ENCODE results near the gene PCDHGA3. TPM values are rescaled to one million over a fixed set of nuclear protein-coding genes. Genes with fewer than 3 reads are reported as not detected.

Gene PCDHGA3
- total and polyA plus RNA-seq, 2 donors (not counting 1 experiment from before 2014, with no cell fraction given) = 1.4 to 2.8 TPM

GRCh38 chr5:141382469-141383294 lies 39.1 kb downstream of the PCDHGA3 start, which contains the start of gene PCDHGA7:
PCDHGA7 (plus strand) TSS chr5:141382742; CDS start chr5:141382900, 158 bp downstream.
- H3K27me3 ChIP-seq (ENCODE audit: control insufficient read depth, insufficient read depth, low read length) = no peaks in the 10 kb centered on the region
- H3K4me3 ChIP-seq (replicated peaks in 1 of 4; ENCODE audit: control extremely low read depth in 1 of 4, insufficient read depth in 1 of 4, low read depth in 3 of 4, low read length in 4 of 4) = peak within 1 kb of the TSS; percentile 62 to 76 (median 63)
- H3K4me2 ChIP-seq (ENCODE audit: extremely low read depth, insufficient read depth, low read length) = peak within 1 kb of the TSS; percentile 76
- H4K20me1 ChIP-seq (ENCODE audit: control insufficient read depth, extremely low read depth, insufficient read depth, low read length) = no peaks in the 10 kb centered on the region
- peaks cover 2% of the 10 kb centered on the region for H3K9me3 ChIP-seq (ENCODE audit: control insufficient read depth, insufficient read depth, low read depth, low read length)
- DNase-seq (ENCODE audit: low read depth in 2 of 2) = peak; percentile 48 to 54
- H3K4me1 ChIP-seq (ENCODE audit: control insufficient read depth, extremely low read depth, insufficient read depth, low read length) = no peaks in the 10 kb centered on the region
- no peaks in the 10 kb centered on the region for H3K79me2 ChIP-seq (ENCODE audit: control insufficient read depth, insufficient read depth, low read length)
- H3K36me3 ChIP-seq (ENCODE audit: control insufficient read depth, insufficient read depth, low read length) = no peaks in the 10 kb centered on the region
- no peak within 1 kb of the TSS for H3K27ac ChIP-seq (ENCODE audit: insufficient read depth, low read length)
- TF ChIP-seq CTCF (conservative IDR thresholded peaks at IDR 0.05 in 1 of 2, IDR thresholded peaks at IDR 0.05 in 1 of 2; ENCODE audit: low read depth in 1 of 2, low read length in 2 of 2) (peak; percentile 51), EZH2 (IDR thresholded peaks at IDR 0.05; ENCODE audit: low read length, missing control alignments) (no peak)
- H2AFZ ChIP-seq (ENCODE audit: low read length) = peak within 1 kb of the TSS; percentile 67
- no peak within 1 kb of the TSS for H3K9ac ChIP-seq (ENCODE audit: insufficient read depth, low read length)

- Histone ChIP-seq H4K20me1 (ENCODE audit: control insufficient read depth, extremely low read depth, insufficient read depth, low read length) (no peaks in the 10 kb centered on the region), H3K4me2 (ENCODE audit: extremely low read depth, insufficient read depth, low read length) (peak overlapping the region; percentile 44), H3K27me3 (ENCODE audit: control insufficient read depth, insufficient read depth, low read length) (no peaks in the 10 kb centered on the region), H3K79me2 (ENCODE audit: control insufficient read depth, insufficient read depth, low read length) (no peaks in the 10 kb centered on the region), H3K36me3 (ENCODE audit: control insufficient read depth, insufficient read depth, low read length) (no peaks in the 10 kb centered on the region), H3K4me3 (replicated peaks in 1 of 4; ENCODE audit: control extremely low read depth in 1 of 4, insufficient read depth in 1 of 4, low read depth in 3 of 4, low read length in 4 of 4) (peak overlapping the region; percentile 62 to 76 (median 63)), H3K27ac (ENCODE audit: insufficient read depth, low read length) (no peak overlapping the region), H2AFZ (ENCODE audit: low read length) (no peak overlapping the region), H3K4me1 (ENCODE audit: control insufficient read depth, extremely low read depth, insufficient read depth, low read length) (no peaks in the 10 kb centered on the region), H3K9ac (ENCODE audit: insufficient read depth, low read length) (no peak overlapping the region), H3K9me3 (ENCODE audit: control insufficient read depth, insufficient read depth, low read depth, low read length) (peaks cover 2% of the 10 kb centered on the region)
- TF ChIP-seq CTCF (conservative IDR thresholded peaks at IDR 0.05 in 1 of 2, IDR thresholded peaks at IDR 0.05 in 1 of 2; ENCODE audit: low read depth in 1 of 2, low read length in 2 of 2) (no peak), EZH2 (IDR thresholded peaks at IDR 0.05; ENCODE audit: low read length, missing control alignments) (no peak)
- no peak for DNase-seq (ENCODE audit: low read depth in 2 of 2)
Measured at GRCh38 chr5:141383345-141383744, 39.7 kb downstream of the PCDHGA3 start.

GRCh38 chr5:141384471-141385267 lies 41.0 kb downstream of the PCDHGA3 start:
- DNase-seq (ENCODE audit: low read depth in 2 of 2) = no peak
- Histone ChIP-seq H4K20me1 (ENCODE audit: control insufficient read depth, extremely low read depth, insufficient read depth, low read length) (no peaks in the 10 kb centered on the region), H3K4me3 (replicated peaks in 1 of 4; ENCODE audit: control extremely low read depth in 1 of 4, insufficient read depth in 1 of 4, low read depth in 3 of 4, low read length in 4 of 4) (no peak overlapping the region), H3K36me3 (ENCODE audit: control insufficient read depth, insufficient read depth, low read length) (no peaks in the 10 kb centered on the region), H3K9me3 (ENCODE audit: control insufficient read depth, insufficient read depth, low read depth, low read length) (peaks cover 2% of the 10 kb centered on the region), H2AFZ (ENCODE audit: low read length) (no peak overlapping the region), H3K27ac (ENCODE audit: insufficient read depth, low read length) (no peak overlapping the region), H3K27me3 (ENCODE audit: control insufficient read depth, insufficient read depth, low read length) (no peaks in the 10 kb centered on the region), H3K4me2 (ENCODE audit: extremely low read depth, insufficient read depth, low read length) (no peak overlapping the region), H3K79me2 (ENCODE audit: control insufficient read depth, insufficient read depth, low read length) (no peaks in the 10 kb centered on the region), H3K9ac (ENCODE audit: insufficient read depth, low read length) (no peak overlapping the region), H3K4me1 (ENCODE audit: control insufficient read depth, extremely low read depth, insufficient read depth, low read length) (no peaks in the 10 kb centered on the region)
- no peak for TF ChIP-seq CTCF (conservative IDR thresholded peaks at IDR 0.05 in 1 of 2, IDR thresholded peaks at IDR 0.05 in 1 of 2; ENCODE audit: low read depth in 1 of 2, low read length in 2 of 2)
- TF ChIP-seq EZH2 (IDR thresholded peaks at IDR 0.05; ENCODE audit: low read length, missing control alignments) = no peak

Measured in fibroblast of lung (primary cell).